ENCODE results near the gene FBXO36. TPM values are rescaled to one million over a fixed set of nuclear protein-coding genes. Genes with fewer than 3 reads are reported as not detected.

The FBXO36 gene
- total RNA-seq, 1 donor, result 1.0 TPM

DNA sequence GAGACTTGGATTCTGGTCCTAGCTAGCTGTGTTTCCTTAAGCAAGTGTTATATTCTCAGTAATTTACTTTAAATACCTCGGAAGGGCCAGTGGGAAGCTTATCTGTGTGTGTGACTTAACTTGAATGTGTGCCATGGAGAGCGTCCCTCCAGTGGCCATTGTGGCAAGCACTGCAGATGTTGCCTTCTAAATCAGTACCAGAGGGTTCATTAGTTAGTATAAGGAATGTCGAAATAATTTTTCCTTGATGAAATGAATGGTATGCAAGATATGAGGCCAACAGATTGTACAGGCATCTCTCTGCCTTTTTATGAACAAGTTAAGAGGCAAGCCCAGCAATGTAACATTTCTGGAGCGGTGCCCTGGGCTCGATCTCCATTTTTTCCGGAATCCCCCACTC, 52.0 kb downstream of the FBXO36 start:
- no peaks in the 10 kb centered on the region for H3K9me3 ChIP-seq (ENCODE audit: low read depth, low read length)
- no peaks in the 10 kb centered on the region for H3K4me1 ChIP-seq (ENCODE audit: insufficient read depth, low read length)
- H3K27me3 ChIP-seq (ENCODE audit: insufficient read depth, low read length), result no peaks in the 10 kb centered on the region
- H3K4me3 ChIP-seq (ENCODE audit: low read length), result no peak overlapping the region

DNA sequence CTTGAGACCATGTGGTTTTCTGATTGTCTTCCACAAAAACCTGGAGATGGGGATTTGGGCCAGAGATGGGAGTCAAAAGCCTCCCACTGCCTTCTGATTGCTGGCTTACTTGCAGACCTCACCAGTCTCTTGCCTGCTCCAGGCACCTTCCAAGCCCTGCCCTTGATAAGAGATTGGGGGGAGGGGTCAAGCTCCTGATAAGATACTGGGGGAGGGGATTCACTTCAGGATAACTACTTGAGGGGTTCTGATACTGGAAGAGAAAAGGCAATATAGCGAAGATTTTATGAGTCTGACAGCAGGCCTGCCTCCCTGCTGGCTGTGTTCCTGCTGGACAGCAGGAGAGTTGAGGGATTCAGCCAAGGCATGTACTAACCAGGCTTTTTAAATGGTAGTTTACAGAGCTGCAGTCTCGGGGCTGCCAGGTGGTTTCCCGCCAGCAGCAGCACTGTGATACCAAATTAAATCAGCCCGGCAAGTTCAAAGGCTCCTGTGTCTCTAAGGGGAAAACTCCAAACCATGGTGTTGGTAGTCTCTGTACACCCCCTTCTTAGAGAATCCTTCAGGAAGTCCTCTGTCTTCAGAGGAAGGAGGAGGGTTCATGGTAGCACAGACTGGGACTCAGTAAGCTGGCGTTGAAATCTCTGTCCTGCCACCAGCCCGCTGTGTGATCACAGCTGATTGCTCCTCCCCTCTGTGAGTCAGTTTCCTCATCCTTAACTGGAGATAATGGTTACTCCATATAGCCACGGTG, 58.3 kb downstream of the FBXO36 start:
- Histone ChIP-seq H3K4me3 (ENCODE audit: low read length) (no peak overlapping the region), H3K9me3 (ENCODE audit: low read depth, low read length) (no peaks in the 10 kb centered on the region)

DNA sequence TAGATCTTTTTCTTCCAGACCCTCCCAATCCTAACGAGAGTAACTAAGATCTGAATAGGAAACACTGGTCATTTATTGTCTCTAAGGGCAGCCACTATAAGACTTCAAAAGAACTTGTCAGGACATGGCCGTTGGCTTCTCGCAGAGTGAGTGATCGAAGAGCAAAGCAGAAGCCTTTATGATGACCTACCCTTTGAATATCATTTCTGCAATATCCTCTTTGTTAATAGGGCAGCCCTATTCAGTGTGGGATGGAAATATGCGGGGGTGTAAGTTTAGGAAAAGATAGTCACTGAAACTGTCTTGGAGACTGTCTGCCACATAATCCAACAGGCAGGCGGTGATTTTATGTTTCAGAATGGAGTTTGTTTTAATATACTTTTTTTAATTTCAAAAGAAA, 70.9 kb downstream of the FBXO36 start:
- Histone ChIP-seq H3K27me3 (ENCODE audit: insufficient read depth, low read length) (no peaks in the 10 kb centered on the region), H3K4me1 (ENCODE audit: insufficient read depth, low read length) (no peaks in the 10 kb centered on the region), H3K4me3 (ENCODE audit: low read length) (no peak overlapping the region), H3K9me3 (ENCODE audit: low read depth, low read length) (no peaks in the 10 kb centered on the region)

More for the DNA sequence above, 58.3 kb downstream of the FBXO36 start:
- Histone ChIP-seq H3K4me1 (ENCODE audit: insufficient read depth, low read length) (no peaks in the 10 kb centered on the region), H3K27me3 (ENCODE audit: insufficient read depth, low read length) (no peaks in the 10 kb centered on the region)

DNA sequence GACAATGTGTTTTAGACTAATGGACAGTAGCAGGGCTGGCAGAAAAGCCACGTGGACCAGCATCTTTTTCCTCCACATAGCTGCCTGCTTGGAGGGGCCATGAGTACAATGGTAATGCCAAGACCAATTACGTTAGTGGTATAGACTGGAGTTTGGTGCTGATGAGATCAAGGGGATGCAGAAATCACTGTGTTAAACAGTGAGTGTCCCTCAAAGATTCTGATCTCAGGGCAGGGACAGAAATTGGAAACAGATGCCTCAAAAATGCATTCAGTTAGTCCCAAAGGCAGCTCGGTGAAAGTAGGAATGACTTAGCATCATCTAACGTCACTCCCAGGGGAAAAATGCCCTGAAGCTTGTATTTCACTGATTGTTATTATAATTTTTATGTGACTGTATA, 74.0 kb downstream of the FBXO36 start:
- no peak overlapping the region for H3K4me3 ChIP-seq (ENCODE audit: low read length)

DNA sequence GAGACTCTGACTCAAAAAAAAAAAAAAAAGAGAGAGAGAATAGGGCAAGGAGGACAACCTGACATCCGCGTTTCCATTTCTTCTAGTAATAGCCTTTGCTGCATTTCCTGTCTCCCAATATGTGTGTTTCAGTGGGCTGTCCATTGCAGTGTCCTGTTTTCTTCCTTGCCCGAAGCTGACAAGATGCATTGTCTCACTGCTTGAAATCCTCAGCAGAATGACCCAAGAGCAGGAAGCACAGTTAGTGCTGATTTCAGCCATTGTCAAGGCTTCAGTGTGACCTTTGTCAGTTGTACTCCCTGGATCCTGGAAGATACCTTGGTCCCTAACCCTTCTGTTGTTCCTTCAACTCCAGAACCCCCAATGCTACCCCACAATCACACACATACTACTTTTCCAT, 75.3 kb downstream of the FBXO36 start:
- H3K9me3 ChIP-seq (ENCODE audit: low read depth, low read length), result no peaks in the 10 kb centered on the region
- no peaks in the 10 kb centered on the region for H3K4me1 ChIP-seq (ENCODE audit: insufficient read depth, low read length)
- H3K27me3 ChIP-seq (ENCODE audit: insufficient read depth, low read length), result no peaks in the 10 kb centered on the region

More for the DNA sequence above, 74.0 kb downstream of the FBXO36 start:
- no peaks in the 10 kb centered on the region for H3K4me1 ChIP-seq (ENCODE audit: insufficient read depth, low read length)
- H3K9me3 ChIP-seq (ENCODE audit: low read depth, low read length), result no peaks in the 10 kb centered on the region
- no peaks in the 10 kb centered on the region for H3K27me3 ChIP-seq (ENCODE audit: insufficient read depth, low read length)

DNA sequence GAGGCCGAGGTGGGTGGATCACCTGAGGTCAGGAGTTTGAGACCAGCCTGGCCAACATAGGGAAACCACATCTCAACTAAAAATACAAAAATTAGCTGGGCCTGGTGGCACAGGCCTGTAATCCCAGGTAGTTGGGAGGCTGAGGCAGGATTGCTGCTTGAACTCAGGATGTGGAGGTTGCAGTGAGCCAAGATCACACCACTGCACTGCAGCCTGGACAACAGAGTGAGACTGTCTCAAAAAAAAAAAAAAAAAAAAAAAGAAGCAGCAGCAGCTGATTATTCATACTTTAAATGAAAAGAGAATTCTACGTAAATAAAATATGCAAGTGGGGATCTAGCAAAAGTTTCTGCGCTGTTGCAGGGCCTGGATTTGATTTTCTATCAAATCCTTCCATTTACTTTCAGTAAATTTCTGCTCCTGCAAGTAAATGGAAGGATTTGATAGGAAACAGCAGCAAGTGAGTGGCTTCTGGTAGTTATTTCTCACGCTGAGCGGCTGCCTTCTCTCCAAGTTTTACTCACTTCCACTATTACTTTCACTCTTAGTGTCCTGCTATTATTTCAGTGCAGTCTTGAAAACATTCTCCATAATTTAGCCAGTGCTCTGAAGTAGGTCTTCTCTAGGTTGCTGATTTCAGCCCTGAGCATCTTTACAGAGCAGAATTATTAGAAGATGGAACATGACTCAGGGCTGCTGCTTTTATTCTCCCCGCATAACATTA, 78.0 kb downstream of the FBXO36 start:
- Histone ChIP-seq H3K4me3 (ENCODE audit: low read length) (no peak overlapping the region), H3K27me3 (ENCODE audit: insufficient read depth, low read length) (no peaks in the 10 kb centered on the region), H3K4me1 (ENCODE audit: insufficient read depth, low read length) (no peaks in the 10 kb centered on the region), H3K9me3 (ENCODE audit: low read depth, low read length) (no peaks in the 10 kb centered on the region)

More for the DNA sequence above, 75.3 kb downstream of the FBXO36 start:
- H3K4me3 ChIP-seq (ENCODE audit: low read length), result no peak overlapping the region

DNA sequence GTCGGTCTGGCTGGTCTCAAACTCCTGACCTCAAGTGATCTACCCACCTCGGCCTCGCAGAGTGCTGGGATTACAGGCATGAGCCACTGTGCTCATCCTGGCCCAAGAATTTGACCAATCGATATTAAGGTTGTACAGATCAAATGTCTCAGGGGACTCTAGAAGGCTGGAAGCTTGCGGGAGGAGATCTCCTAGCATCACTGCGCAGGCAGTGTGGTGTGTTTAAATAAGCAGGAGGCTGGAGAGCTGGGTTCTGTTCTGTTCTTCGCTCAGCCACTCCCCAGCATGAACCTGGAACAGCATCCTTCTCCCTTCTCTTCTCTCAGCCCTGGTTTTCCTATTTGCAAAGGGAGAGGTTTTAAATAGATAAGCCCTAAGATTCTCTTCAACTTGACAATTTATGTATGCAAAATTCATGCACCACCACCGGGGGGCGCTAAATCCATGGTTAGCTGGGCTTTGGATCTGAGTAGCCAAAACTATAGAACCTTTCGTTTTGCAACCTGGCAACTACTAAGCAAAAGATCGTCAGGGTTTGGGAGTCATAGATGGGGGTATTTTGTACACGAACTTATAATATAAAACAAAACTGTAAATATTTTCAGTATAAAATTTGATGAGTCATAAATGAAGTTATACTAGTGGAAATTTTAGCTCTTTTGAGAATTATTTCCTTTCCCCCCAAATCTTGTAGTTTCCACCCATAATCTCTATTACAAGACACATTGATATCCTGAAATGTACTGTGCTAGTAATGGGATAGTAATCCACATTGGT, 85.8 kb downstream of the FBXO36 start:
- no peaks in the 10 kb centered on the region for H3K9me3 ChIP-seq (ENCODE audit: low read depth, low read length)
- no peaks in the 10 kb centered on the region for H3K4me1 ChIP-seq (ENCODE audit: insufficient read depth, low read length)
- no peaks in the 10 kb centered on the region for H3K27me3 ChIP-seq (ENCODE audit: insufficient read depth, low read length)
- H3K4me3 ChIP-seq (ENCODE audit: low read length), result no peak overlapping the region

DNA sequence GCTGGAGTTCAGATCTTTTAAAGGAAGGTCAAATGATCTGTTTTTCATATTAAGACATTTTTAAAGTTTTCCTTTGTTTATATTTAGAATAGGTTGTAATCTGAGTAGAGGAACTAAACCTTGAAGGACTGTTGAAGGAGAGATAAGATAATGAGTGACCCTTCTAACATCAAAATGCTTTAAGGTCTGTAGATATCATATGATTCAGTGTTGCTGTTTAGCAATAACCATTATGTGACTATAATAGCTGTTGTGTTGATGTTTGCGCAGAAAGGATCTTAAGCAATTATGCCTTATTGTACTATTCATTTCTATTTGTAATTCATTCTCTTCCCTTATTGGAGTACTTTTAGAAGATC, 86.4 kb downstream of the FBXO36 start:
- H3K27me3 ChIP-seq (ENCODE audit: insufficient read depth, low read length), result no peaks in the 10 kb centered on the region
- no peak overlapping the region for H3K4me3 ChIP-seq (ENCODE audit: low read length)
- H3K4me1 ChIP-seq (ENCODE audit: insufficient read depth, low read length), result no peaks in the 10 kb centered on the region
- H3K9me3 ChIP-seq (ENCODE audit: low read depth, low read length), result no peaks in the 10 kb centered on the region

DNA sequence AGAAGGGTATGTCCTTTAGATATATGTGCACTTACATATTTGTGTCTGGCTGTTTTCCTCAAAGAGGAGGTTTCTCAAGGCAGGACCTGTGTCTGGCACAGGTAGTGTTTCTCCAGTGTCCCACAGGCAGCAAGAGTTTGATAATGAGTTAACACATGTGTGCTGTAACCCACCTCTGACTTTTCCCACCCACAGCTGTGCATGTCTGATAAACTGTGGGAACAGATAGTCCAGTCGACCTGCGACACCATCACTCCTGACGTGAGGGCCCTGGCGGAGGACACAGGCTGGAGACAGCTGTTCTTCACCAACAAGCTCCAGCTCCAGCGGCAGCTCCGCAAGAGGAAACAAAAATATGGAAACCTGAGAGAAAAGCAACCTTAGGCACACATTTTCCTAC, 88.2 kb downstream of the FBXO36 start:
- H3K4me3 ChIP-seq (ENCODE audit: low read length), result no peak overlapping the region
- H3K4me1 ChIP-seq (ENCODE audit: insufficient read depth, low read length), result no peaks in the 10 kb centered on the region
- H3K9me3 ChIP-seq (ENCODE audit: low read depth, low read length), result no peaks in the 10 kb centered on the region
- no peaks in the 10 kb centered on the region for H3K27me3 ChIP-seq (ENCODE audit: insufficient read depth, low read length)

DNA sequence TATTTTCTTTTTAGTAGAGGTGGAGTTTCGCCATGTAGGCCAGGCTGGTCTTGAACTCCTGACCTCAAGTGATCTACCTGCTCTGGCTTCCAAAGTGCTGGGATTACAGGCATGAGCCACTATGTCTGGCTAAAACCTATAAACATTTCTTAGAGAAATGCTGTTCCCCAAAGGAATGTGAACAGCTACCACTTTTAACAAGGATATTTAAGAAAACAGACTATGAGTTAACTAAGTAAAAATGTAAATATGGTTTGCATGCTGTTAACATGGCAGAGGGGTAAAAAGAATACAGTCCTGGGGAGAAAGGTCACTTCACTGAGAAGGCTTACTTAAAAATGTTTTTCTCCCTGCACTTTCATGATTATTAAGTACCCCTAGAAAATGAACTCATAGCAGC, 89.3 kb downstream of the FBXO36 start:
- no peaks in the 10 kb centered on the region for H3K9me3 ChIP-seq (ENCODE audit: low read depth, low read length)
- H3K4me1 ChIP-seq (ENCODE audit: insufficient read depth, low read length), result no peaks in the 10 kb centered on the region
- H3K27me3 ChIP-seq (ENCODE audit: insufficient read depth, low read length), result no peaks in the 10 kb centered on the region

DNA sequence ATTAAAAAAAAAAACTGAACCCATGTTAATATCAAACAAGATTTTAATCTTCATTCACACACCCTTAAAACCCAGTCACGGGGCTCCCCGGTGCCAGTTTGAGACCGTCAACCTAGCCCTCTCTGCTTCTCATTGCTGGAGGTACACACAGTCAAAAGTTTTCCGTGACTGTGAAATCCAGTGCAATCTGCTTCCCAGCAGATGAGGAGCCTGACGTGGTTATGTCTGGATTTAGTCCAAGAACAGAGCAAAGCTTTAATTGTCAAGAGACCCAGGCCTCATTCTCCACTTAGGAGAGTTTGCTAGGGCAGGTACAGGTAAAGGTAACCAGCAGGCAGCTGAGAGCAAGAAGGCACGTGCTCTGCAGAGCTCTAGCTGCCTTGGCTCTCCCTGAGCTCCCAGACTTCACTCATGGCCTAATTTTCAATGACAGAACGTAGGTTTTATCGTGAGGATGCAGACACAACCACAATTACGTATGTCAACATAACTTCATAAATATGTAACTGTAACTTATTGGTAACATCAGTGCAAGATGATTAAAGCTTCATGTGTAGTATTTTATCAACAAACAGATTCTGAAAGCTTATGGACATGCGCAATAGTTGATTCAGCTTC, 90.1 kb downstream of the FBXO36 start:
- no peak overlapping the region for H3K4me3 ChIP-seq (ENCODE audit: low read length)
- no peaks in the 10 kb centered on the region for H3K27me3 ChIP-seq (ENCODE audit: insufficient read depth, low read length)
- no peaks in the 10 kb centered on the region for H3K9me3 ChIP-seq (ENCODE audit: low read depth, low read length)
- no peaks in the 10 kb centered on the region for H3K4me1 ChIP-seq (ENCODE audit: insufficient read depth, low read length)

More for the DNA sequence above, 89.3 kb downstream of the FBXO36 start:
- H3K4me3 ChIP-seq (ENCODE audit: low read length), result no peak overlapping the region

DNA sequence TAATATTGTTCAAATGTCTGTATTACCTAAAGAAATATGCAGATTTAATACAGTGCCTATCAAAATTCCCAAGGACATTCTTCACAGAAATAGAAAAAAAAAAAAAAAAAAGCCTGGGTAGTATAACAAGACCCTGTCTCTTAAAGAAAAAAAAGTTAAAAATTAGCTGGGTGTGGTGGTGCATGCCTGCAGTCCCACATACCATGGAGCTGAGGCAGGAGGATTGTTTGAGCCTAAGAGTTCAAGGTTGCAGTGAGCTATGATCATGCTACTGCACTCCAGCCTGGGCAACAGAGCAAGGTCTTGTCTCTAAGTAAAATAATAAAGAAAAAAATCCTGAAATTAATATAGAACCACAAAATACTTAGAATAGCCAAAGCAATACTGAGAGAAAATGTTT, 94.5 kb downstream of the FBXO36 start:
- Histone ChIP-seq H3K4me3 (ENCODE audit: low read length) (no peak overlapping the region), H3K9me3 (ENCODE audit: low read depth, low read length) (no peaks in the 10 kb centered on the region), H3K27me3 (ENCODE audit: insufficient read depth, low read length) (no peaks in the 10 kb centered on the region), H3K4me1 (ENCODE audit: insufficient read depth, low read length) (no peaks in the 10 kb centered on the region)

DNA sequence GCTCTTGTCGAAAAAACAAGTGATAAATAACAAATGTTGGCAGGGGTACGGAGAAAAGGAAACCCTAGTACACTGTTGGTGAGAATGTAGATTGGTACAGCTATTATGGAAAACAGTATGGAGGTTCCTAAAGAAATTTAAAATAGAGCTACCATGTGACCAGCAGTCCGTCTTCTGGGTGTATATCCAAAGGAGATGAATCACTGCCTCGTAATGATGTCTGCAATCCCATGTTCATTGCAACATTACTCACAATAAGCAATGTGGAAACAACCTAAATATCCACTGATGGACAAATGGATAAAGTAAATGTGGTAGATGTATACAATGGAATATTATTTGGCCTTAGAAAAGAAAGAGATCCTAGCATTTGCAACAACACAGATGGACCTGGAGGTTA, 95.8 kb downstream of the FBXO36 start:
- Histone ChIP-seq H3K27me3 (ENCODE audit: insufficient read depth, low read length) (no peaks in the 10 kb centered on the region), H3K9me3 (ENCODE audit: low read depth, low read length) (no peaks in the 10 kb centered on the region), H3K4me3 (ENCODE audit: low read length) (no peak overlapping the region), H3K4me1 (ENCODE audit: insufficient read depth, low read length) (no peaks in the 10 kb centered on the region)

DNA sequence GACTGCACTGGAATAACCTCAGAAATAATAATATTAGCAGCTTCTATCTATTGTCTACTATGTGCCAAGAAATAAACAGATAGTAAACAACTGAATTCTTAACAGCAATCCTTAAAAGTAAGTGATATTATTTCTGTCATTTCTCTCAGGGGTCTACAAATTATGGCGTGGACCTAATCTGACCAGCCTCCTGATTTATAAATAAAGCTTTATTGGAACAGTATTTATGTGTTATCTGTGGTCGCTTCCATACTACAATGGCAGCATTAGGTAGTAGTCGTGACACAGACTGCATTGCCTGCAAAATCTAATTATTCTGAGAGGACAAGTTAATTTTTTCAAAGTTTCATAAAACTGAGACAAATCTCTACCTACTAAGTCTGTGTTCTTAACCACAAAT, 97.4 kb downstream of the FBXO36 start:
- H3K27me3 ChIP-seq (ENCODE audit: insufficient read depth, low read length), result no peaks in the 10 kb centered on the region
- no peak overlapping the region for H3K4me3 ChIP-seq (ENCODE audit: low read length)
- H3K9me3 ChIP-seq (ENCODE audit: low read depth, low read length), result no peaks in the 10 kb centered on the region
- no peaks in the 10 kb centered on the region for H3K4me1 ChIP-seq (ENCODE audit: insufficient read depth, low read length)

DNA sequence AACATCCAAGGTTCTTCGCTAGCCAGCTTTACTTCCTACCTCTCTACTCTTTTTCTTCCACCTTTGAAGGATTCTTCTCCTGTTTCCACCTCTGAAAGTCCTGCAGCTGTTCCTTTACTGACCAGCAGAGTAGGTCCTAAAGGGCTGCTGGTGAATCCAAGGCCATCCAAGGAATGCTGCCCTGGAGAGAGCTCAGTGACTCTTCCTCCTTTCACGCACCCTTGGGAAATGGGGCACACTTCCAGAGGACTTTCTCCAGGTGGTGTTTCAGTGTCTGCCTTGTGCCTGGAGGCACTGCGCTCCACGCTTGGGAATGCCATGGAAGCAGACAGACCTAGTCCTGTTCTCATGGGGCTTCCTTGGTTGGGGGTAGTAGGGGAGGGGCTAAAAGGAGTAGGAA, 101.0 kb downstream of the FBXO36 start:
- Histone ChIP-seq H3K4me1 (ENCODE audit: insufficient read depth, low read length) (no peaks in the 10 kb centered on the region), H3K27me3 (ENCODE audit: insufficient read depth, low read length) (no peaks in the 10 kb centered on the region), H3K9me3 (ENCODE audit: low read depth, low read length) (no peaks in the 10 kb centered on the region), H3K4me3 (ENCODE audit: low read length) (no peak overlapping the region)
